Activated CD8-positive, alpha-beta memory T cell treated with anti-CD3 and anti-CD28 coated beads for 24 hours (primary cell): ENCODE results near the gene TAMM41.
"Not testable (repeated sequence)": the region's sequence is repeated elsewhere in the genome, so short reads cannot be mapped to it uniquely, and the experiment has no call there.

Source experiments
- DNase-seq: peaks from one replicate; pipeline ENCODE4 v3.0.0-alpha.2; 2020

Gene TAMM41

GRCh38 chr3:11757929-11758328, 88.8 kb downstream of the TAMM41 start:
- no peak for DNase-seq

GRCh38 chr3:11757441-11757875, 89.2 kb downstream of the TAMM41 start:
- no peak for DNase-seq

DNA sequence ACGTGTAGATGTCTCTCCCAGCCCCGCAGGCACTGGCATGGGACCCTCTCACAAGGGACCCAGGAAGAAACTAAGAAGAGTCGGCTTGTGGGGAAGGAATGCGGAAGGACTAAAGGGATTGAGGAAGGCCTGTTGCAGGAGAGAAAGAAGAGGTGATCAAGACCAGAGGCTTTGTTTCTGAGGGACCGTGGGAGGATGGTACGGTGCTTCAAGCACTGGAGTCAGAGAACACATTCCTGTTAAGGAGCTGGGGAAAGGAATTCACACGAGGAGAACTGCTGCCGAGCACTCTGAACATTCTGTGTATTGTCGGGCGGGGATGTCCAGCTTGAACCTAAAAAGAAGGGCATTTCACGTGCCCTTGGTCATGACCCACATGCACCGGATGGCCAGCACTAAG, 91.4 kb downstream of the TAMM41 start:
- DNase-seq = no peak

- not testable (repeated sequence) for DNase-seq
Observed at GRCh38 chr3:11752254-11752653, 94.4 kb downstream of the TAMM41 start.

GRCh38 chr3:11748306-11748705, 98.4 kb downstream of the TAMM41 start:
- DNase-seq = not testable (repeated sequence)
